Transverse colon (tissue), 4 donors: Measurements from ENCODE around the gene POR. TPM values are rescaled to one million over a fixed set of nuclear protein-coding genes. Genes with fewer than 3 reads are reported as not detected.

Source experiments
- DNase-seq: peaks from one replicate; pipeline ENCODE4 v3.0.0-alpha.2; 2019
- H3K27ac ChIP-seq, 4 donors: fragments of 200-600 bp; sonication (generic); 2 replicates each; pipeline ENCODE4 v1.5.1; 2016 to 2018; ENCODE audit warnings: inconsistent platforms in 4 of 4
- H3K27me3 ChIP-seq: fragments of 200-600 bp; sonication (generic); 2 replicates; pipeline ENCODE4 v1.5.1; 2017; ENCODE audit warnings: inconsistent platforms
- H3K36me3 ChIP-seq, 4 donors: fragments of 200-600 bp; sonication (generic); 2 replicates each; pipeline ENCODE4 v1.5.1; 2017 to 2019; ENCODE audit warnings: inconsistent platforms in 4 of 4
- H3K4me1 ChIP-seq, 4 donors: fragments of 200-600 bp; sonication (generic); 2 replicates each; pipeline ENCODE4 v1.5.1; 2017 to 2020; ENCODE audit warnings: inconsistent platforms in 4 of 4
- H3K4me3 ChIP-seq, 4 donors: fragments of 200-600 bp; sonication (generic); 1 replicate in 1 of 4; 2 replicates in 3 of 4; pipeline versions ENCODE4 v1.5.1 to v1.6.1; 2017 to 2019; ENCODE audit warnings: inconsistent platforms in 4 of 4
- H3K9me3 ChIP-seq, 2 donors: fragments of 200-600 bp; sonication (generic); 2 replicates each; pipeline ENCODE4 v1.5.1; 2017 to 2019; ENCODE audit warnings: inconsistent platforms in 2 of 2
- CTCF ChIP-seq, 5 experiments: fragments of 200-600 bp in 3 of 5; fragments of 450-650 bp in 2 of 5; sonication (generic) in 3 of 5; IDR thresholded peaks; 1 replicate in 2 of 5; 2 replicates in 3 of 5; pipeline ENCODE4 v1.5.1; 2016 to 2017; ENCODE audit warnings: antibody characterized with exemption in 5 of 5, inconsistent platforms in 3 of 5, mild to moderate bottlenecking in 2 of 5, moderate library complexity in 1 of 5
- EP300 ChIP-seq: sonication (generic); formaldehyde crosslinking; IDR thresholded peaks from one replicate; pipeline ENCODE4 v1.6.1; 2017; ENCODE audit warnings: antibody characterized with exemption, low read depth
- POLR2A ChIP-seq: fragments of 450-650 bp; IDR thresholded peaks from one replicate; pipeline ENCODE4 v1.6.1; 2016; ENCODE audit warnings: antibody characterized with exemption, mild to moderate bottlenecking, moderate library complexity
- POLR2AphosphoS5 ChIP-seq, 3 donors: sonication (generic); formaldehyde crosslinking; IDR thresholded peaks; one replicate each; pipeline ENCODE4 v1.6.1; 2016; ENCODE audit warnings: antibody characterized with exemption in 3 of 3
- WGBS, 2 donors: methylation state at CpG; one replicate each; pipeline ENCODE4 v1.1.5; 2018; ENCODE audit warnings: low coverage in 1 of 2; 5-methylcytosine and 5-hydroxymethylcytosine counted together
- in situ Hi-C, 4 donors: fragments of 200-750 bp; cut with MboI; loops; one replicate each; pipeline versions ENCODE4 v1.15.0 to v1.15.1; 2017; ENCODE audit warnings: low sequenced_read_pairs in 3 of 4, low pct_ligation_motif_present in 1 of 4, low pct_unique_long_range_greater_than_20kb in 1 of 4
- intact Hi-C: fragments of 100-400 bp; cut with DNase I; formaldehyde crosslinking; loops from one replicate; pipeline ENCODE4 v1.15.1; 2023; ENCODE audit warnings: low total_unique reads
- total RNA-seq, 4 donors: library from RNA; depleted of rRNA; stranded (reverse); fragments of >200 nt; gene quantifications; one replicate each; pipeline ENCODE4 v1.1.0, GENCODE V29; 2016

POR gene
- total RNA-seq, 4 donors from 2014 or later = 95.9 to 200 (median 149) TPM

GRCh38 chr7:75977743-75978142 lies 62.8 kb downstream of the POR start:
- intact Hi-C loops (no loop called here), in situ Hi-C loops (no loop called here)
- H3K27ac ChIP-seq = no peak overlapping the region
- H3K27me3 ChIP-seq = no peaks in the 10 kb centered on the region
- TF ChIP-seq CTCF (IDR thresholded peaks at IDR 0.05) (no peak), POLR2A (no peak), POLR2AphosphoS5 (IDR thresholded peaks at IDR 0.05) (no peak), EP300 (no peak)
- 75 to 84% methylated on average over 5 to 8 of the region's 8 CpGs for WGBS, 2 donors
- H3K4me1 ChIP-seq = peaks cover 6 to 19% (median 15%) of the 10 kb centered on the region in 4 donors
- H3K4me3 ChIP-seq = no peak overlapping the region
- peaks cover 0 to 10% (median 2%) of the 10 kb centered on the region in 4 donors for H3K36me3 ChIP-seq
- H3K9me3 ChIP-seq = no peaks in the 10 kb centered on the region
- DNase-seq = no peak

DNA sequence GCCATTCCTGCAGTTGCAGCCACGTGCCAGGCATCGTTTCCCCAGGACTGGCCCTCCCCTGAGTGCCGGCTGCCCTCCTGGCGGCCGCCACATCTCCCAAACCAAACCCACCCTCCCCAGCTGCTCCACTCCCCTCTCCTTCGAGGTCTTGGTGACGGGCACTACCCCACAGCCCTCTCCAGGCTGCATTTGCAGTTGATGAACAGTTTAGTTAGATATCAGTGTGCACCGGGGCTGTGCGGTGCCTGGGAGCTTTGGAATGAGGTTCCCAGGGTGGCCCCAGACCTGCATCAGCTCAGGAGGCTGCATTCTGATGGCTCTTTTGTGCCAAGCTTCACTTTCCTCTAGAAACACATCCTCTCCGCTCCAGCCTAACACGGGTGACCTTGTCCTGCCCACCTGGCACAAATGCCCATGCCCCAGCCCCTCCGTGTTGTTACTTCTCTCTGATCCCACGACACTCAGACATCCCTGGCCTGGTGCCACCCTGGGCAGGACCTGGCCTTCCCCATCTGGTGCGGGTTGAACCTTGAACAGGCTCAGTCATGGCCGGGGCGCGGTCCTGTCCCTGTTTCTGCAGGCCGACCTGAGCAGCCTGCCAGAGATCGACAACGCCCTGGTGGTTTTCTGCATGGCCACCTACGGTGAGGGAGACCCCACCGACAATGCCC lies 64.9 kb downstream of the POR start:
- intact Hi-C loops = no loop called here
- Histone ChIP-seq H3K27ac (peak overlapping the region; percentile 43 to 75 (median 67)), H3K4me1 (peaks cover 6 to 19% (median 15%) of the 10 kb centered on the region in 4 donors)

DNA sequence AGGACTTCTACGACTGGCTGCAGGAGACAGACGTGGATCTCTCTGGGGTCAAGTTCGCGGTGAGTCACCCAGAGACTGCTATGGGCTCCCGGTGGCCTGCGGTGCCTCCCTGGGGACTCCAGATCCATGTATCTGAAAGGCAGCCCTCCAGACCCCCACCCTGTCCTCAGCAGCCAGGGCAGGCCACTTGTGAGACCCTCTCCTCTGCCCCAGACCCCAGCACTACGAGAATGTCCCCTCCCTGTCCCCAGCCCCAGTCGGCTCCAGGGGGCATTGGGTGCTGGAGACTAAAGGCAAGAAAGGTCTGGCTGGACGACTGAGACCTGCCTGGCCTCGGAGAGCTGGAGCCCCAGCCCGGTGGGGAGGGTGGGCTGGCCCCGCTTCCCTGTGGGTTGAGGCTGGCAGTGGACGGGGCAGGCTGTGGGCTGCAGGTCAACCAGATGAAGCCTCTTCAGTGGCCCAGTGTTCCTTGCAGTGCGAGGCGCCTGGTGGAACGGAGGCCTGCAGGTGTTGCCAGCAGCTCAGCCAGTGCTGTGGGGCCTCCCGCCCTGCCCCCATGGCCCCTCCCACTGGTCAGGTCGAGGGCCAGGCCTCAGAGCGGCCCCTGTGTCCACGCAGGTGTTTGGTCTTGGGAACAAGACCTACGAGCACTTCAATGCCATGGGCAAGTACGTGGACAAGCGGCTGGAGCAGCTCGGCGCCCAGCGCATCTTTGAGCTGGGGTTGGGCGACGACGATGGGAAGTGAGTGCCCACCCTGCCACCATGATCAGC lies 65.7 kb downstream of the POR start:
- Histone ChIP-seq H3K27ac (peak overlapping the region; percentile 43 to 75 (median 67)), H3K9me3 (no peaks in the 10 kb centered on the region), H3K36me3 (peaks cover 0 to 15% (median under 1%) of the 10 kb centered on the region in 4 donors), H3K27me3 (no peaks in the 10 kb centered on the region), H3K4me1 (peaks cover 6 to 25% (median 16%) of the 10 kb centered on the region in 4 donors), H3K4me3 (peak overlapping the region in 1 of 4 donors; percentile 3)
- in situ Hi-C loops = no loop called here
- WGBS, 2 donors = 87% methylated on average over 26 of the region's 29 CpGs; no CpG with 5 or more reads in 1 of the 2 donors
- no peak for TF ChIP-seq POLR2AphosphoS5 (IDR thresholded peaks at IDR 0.05)
- TF ChIP-seq CTCF (IDR thresholded peaks at IDR 0.05) = peak in 1 of 5 experiments; percentile 16
- TF ChIP-seq EP300 = no peak
- peak; percentile 20 for TF ChIP-seq POLR2A
- intact Hi-C loops = no loop called here
- DNase-seq = no peak

More for the DNA sequence above, 64.9 kb downstream of the POR start:
- H3K27me3 ChIP-seq = no peaks in the 10 kb centered on the region
- H3K9me3 ChIP-seq = no peaks in the 10 kb centered on the region
- DNase-seq = peak; percentile 93
- peak overlapping the region in 1 of 4 donors; percentile 3 for H3K4me3 ChIP-seq
- in situ Hi-C loops = no loop called here
- peaks cover 0 to 15% (median 0%) of the 10 kb centered on the region in 4 donors for H3K36me3 ChIP-seq
- TF ChIP-seq EP300 (no peak), POLR2AphosphoS5 (IDR thresholded peaks at IDR 0.05) (peak in 2 of 3 donors; percentile 67 to 77)
- 75% methylated on average over 22 of the region's 22 CpGs; no CpG with 5 or more reads in 1 of the 2 donors for WGBS, 2 donors

GRCh38 chr7:75981203-75981452 lies 66.2 kb downstream of the POR start:
- Histone ChIP-seq H3K36me3 (peaks cover 0 to 19% (median 3%) of the 10 kb centered on the region in 4 donors), H3K27ac (no peak overlapping the region), H3K27me3 (no peaks in the 10 kb centered on the region), H3K4me1 (peaks cover 6 to 25% (median 16%) of the 10 kb centered on the region in 4 donors), H3K9me3 (no peaks in the 10 kb centered on the region), H3K4me3 (no peak overlapping the region)
- no peak for TF ChIP-seq POLR2A
- TF ChIP-seq CTCF (IDR thresholded peaks at IDR 0.05) = no peak
- TF ChIP-seq EP300 = no peak
- no peak for TF ChIP-seq POLR2AphosphoS5 (IDR thresholded peaks at IDR 0.05)
- 84% methylated on average over 11 of the region's 12 CpGs; no CpG with 5 or more reads in 1 of the 2 donors for WGBS, 2 donors
- intact Hi-C loops = no loop called here
- no peak for DNase-seq
- in situ Hi-C loops = no loop called here
